HFF-Myc (cell line): ENCODE data around the gene GPR176.

ENCODE experiments used
- DNase-seq: peaks from one replicate; pipeline ENCODE4 v3.0.0-alpha.2; 2011; ENCODE audit warnings: low read depth; ENCODE audit errors: extremely low read depth
- H3K4me3 ChIP-seq: replicated peaks from 2 replicates; pipeline ENCODE4 v1.5.1; 2011; ENCODE audit warnings: low read depth, mild to moderate bottlenecking, control low read depth, low read length
- CTCF ChIP-seq: IDR thresholded peaks from 2 replicates; pipeline ENCODE4 v1.5.1; 2012; ENCODE audit warnings: mild to moderate bottlenecking, low read depth, low read length, control low read depth; ENCODE audit errors: missing control alignments

Gene GPR176

GRCh38 chr15:39878406-39878785 is 41.7 kb downstream of the GPR176 start:
- H3K4me3 ChIP-seq: no peak overlapping the region
- no peak for TF ChIP-seq CTCF
- no peak for DNase-seq

- peak; percentile 58 for TF ChIP-seq CTCF
- no peak overlapping the region for H3K4me3 ChIP-seq
- DNase-seq: no peak
Observed at GRCh38 chr15:39874890-39875549, 45.0 kb downstream of the GPR176 start.

- DNase-seq: no peak
- H3K4me3 ChIP-seq: no peak overlapping the region
- no peak for TF ChIP-seq CTCF
Observed at GRCh38 chr15:39873978-39874377, 46.1 kb downstream of the GPR176 start.

GRCh38 chr15:39870537-39870936 is 49.5 kb downstream of the GPR176 start:
- H3K4me3 ChIP-seq: no peak overlapping the region
- TF ChIP-seq CTCF: no peak
- no peak for DNase-seq

- no peak overlapping the region for H3K4me3 ChIP-seq
- DNase-seq: no peak
- TF ChIP-seq CTCF: no peak
Observed at GRCh38 chr15:39869858-39870515, 50.1 kb downstream of the GPR176 start.

GRCh38 chr15:39869254-39869653 is 50.8 kb downstream of the GPR176 start:
- no peak overlapping the region for H3K4me3 ChIP-seq
- no peak for DNase-seq
- TF ChIP-seq CTCF: no peak
